Adrenal gland (tissue), 5 donors: ENCODE results near the gene CCL11.

ENCODE experiments used
- POLR2A ChIP-seq, 2 donors: fragments of 450-650 bp; IDR thresholded peaks; one replicate each; pipeline ENCODE4 v1.6.1; 2017; ENCODE audit warnings: antibody characterized with exemption in 2 of 2, mild to moderate bottlenecking in 2 of 2, moderate library complexity in 1 of 2
- TF ChIP-seq, protein P1 (sequence below), 6 experiments: fragments of 450-650 bp in 4 of 6; fragments of 200-600 bp in 2 of 6; sonication (generic) in 1 of 6; IDR thresholded peaks; 1 replicate in 5 of 6; 2 replicates in 1 of 6; pipeline versions ENCODE4 v1.5.1 to v1.8.0; 2016 to 2021; ENCODE audit warnings: antibody characterized with exemption in 6 of 6, mild to moderate bottlenecking in 2 of 6, moderate library complexity in 1 of 6
- donor health status: DM: no; HTN: no; CAD: no.

DNA sequence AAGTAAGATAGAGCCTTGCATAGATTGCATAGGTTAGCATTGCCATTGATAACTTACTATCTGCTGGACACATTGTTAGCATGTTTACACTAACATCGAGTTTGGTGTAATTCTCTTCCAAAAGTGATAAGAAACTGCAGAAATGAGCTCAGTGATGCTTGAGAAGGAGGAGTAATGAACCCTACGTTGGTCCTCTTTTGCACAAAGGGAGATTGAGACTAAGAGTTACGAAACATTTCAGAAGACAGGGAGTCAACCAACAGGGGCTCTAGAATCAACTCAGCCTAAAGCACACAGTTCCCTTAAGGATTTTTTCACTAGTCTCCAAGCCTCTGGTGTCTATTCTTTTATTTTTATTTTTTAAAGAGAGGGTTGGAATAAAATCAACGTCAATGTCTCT lies 8.7 kb upstream of the CCL11 start:
- TF ChIP-seq POLR2A (IDR thresholded peaks at IDR 0.05): no peak
- TF ChIP-seq, protein P1, sequence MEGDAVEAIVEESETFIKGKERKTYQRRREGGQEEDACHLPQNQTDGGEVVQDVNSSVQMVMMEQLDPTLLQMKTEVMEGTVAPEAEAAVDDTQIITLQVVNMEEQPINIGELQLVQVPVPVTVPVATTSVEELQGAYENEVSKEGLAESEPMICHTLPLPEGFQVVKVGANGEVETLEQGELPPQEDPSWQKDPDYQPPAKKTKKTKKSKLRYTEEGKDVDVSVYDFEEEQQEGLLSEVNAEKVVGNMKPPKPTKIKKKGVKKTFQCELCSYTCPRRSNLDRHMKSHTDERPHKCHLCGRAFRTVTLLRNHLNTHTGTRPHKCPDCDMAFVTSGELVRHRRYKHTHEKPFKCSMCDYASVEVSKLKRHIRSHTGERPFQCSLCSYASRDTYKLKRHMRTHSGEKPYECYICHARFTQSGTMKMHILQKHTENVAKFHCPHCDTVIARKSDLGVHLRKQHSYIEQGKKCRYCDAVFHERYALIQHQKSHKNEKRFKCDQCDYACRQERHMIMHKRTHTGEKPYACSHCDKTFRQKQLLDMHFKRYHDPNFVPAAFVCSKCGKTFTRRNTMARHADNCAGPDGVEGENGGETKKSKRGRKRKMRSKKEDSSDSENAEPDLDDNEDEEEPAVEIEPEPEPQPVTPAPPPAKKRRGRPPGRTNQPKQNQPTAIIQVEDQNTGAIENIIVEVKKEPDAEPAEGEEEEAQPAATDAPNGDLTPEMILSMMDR (IDR thresholded peaks at IDR 0.05): no peak
